HL-60 (cell line): ENCODE measurements around the gene SFXN5.

Experiments used
- POLR2AphosphoS5 ChIP-seq: IDR thresholded peaks from 2 replicates; pipeline ENCODE4 v1.6.1; 2012; ENCODE audit warnings: low read depth
- TF ChIP-seq, protein P1 (sequence below): IDR thresholded peaks from one replicate; pipeline ENCODE4 v1.5.1; 2011; ENCODE audit warnings: low read length, control low read depth, inconsistent platforms; ENCODE audit not compliant: insufficient read depth
- TF ChIP-seq, protein P2 (sequence below): IDR thresholded peaks from 2 replicates; pipeline ENCODE4 v1.6.1; 2012; ENCODE audit warnings: low read depth; ENCODE audit not compliant: insufficient replicate concordance

DNA sequence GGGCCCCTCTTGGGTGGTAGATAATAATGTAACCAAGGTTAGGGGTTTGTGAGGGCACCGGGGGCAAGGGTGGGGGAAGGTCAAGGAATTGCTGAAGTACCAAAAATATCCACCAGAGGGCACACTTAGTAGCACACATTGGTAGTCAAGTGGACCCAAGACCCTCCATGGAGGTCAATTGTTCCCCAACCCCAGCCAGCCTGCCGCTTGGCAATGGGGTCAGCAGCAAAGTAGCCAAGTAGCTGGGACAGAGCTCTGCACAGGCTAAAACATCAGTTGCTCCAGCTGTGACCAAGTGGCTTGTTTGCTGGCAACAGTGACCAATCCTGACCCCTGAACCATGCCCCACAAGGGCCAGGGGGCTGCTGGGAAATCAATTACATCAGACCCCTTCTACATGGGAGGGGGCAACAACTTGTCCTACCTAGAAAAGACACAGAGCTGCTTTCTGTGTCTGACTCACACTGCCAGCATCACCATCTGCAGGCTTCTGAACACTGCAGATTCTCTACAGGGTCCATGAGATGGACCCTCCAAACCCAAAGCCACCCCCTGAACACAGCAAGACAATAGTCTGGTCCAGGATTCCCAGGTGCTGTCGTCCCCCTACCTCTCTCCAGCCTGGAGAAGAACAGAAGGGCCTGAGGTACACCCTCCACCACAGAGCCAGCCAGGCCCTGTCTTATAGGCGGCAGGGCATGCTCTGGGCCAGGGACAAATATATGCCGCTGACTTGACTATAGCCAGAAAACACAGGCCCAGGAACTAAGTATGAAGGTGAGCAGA lies 78.2 kb downstream of the SFXN5 start:
- TF ChIP-seq, protein P1, sequence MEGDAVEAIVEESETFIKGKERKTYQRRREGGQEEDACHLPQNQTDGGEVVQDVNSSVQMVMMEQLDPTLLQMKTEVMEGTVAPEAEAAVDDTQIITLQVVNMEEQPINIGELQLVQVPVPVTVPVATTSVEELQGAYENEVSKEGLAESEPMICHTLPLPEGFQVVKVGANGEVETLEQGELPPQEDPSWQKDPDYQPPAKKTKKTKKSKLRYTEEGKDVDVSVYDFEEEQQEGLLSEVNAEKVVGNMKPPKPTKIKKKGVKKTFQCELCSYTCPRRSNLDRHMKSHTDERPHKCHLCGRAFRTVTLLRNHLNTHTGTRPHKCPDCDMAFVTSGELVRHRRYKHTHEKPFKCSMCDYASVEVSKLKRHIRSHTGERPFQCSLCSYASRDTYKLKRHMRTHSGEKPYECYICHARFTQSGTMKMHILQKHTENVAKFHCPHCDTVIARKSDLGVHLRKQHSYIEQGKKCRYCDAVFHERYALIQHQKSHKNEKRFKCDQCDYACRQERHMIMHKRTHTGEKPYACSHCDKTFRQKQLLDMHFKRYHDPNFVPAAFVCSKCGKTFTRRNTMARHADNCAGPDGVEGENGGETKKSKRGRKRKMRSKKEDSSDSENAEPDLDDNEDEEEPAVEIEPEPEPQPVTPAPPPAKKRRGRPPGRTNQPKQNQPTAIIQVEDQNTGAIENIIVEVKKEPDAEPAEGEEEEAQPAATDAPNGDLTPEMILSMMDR = peak; percentile 62
- TF ChIP-seq, protein P2, sequence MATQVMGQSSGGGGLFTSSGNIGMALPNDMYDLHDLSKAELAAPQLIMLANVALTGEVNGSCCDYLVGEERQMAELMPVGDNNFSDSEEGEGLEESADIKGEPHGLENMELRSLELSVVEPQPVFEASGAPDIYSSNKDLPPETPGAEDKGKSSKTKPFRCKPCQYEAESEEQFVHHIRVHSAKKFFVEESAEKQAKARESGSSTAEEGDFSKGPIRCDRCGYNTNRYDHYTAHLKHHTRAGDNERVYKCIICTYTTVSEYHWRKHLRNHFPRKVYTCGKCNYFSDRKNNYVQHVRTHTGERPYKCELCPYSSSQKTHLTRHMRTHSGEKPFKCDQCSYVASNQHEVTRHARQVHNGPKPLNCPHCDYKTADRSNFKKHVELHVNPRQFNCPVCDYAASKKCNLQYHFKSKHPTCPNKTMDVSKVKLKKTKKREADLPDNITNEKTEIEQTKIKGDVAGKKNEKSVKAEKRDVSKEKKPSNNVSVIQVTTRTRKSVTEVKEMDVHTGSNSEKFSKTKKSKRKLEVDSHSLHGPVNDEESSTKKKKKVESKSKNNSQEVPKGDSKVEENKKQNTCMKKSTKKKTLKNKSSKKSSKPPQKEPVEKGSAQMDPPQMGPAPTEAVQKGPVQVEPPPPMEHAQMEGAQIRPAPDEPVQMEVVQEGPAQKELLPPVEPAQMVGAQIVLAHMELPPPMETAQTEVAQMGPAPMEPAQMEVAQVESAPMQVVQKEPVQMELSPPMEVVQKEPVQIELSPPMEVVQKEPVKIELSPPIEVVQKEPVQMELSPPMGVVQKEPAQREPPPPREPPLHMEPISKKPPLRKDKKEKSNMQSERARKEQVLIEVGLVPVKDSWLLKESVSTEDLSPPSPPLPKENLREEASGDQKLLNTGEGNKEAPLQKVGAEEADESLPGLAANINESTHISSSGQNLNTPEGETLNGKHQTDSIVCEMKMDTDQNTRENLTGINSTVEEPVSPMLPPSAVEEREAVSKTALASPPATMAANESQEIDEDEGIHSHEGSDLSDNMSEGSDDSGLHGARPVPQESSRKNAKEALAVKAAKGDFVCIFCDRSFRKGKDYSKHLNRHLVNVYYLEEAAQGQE = no peak
- TF ChIP-seq POLR2AphosphoS5 = no peak
